Ovary (tissue), 3 donors: ENCODE measurements around the gene SFMBT2.

Source experiments
- CTCF ChIP-seq, 3 donors: fragments of 450-650 bp in 2 of 3; fragments of 200-600 bp in 1 of 3; IDR thresholded peaks; one replicate each; pipeline versions ENCODE4 v1.5.1 to v1.8.0; 2016 to 2022; ENCODE audit warnings: antibody characterized with exemption in 3 of 3, mild to moderate bottlenecking in 1 of 3
- EP300 ChIP-seq: sonication (generic); formaldehyde crosslinking; IDR thresholded peaks from one replicate; pipeline ENCODE4 v1.6.1; 2017; ENCODE audit warnings: antibody characterized with exemption
- POLR2A ChIP-seq: fragments of 450-650 bp; IDR thresholded peaks from one replicate; pipeline ENCODE4 v1.6.1; 2017; ENCODE audit warnings: antibody characterized with exemption, mild to moderate bottlenecking, moderate library complexity
- donor health status: DM: no; HTN: no; CAD: no.

- TF ChIP-seq CTCF (IDR thresholded peaks at IDR 0.05) = no peak
- TF ChIP-seq POLR2A = no peak
- no peak for TF ChIP-seq EP300
Measured at GRCh38 chr10:7438196-7438986, 27.6 kb upstream of the SFMBT2 start.
